Panc1 (cell line): ENCODE data around the gene TMEM201. TPM values are rescaled to one million over a fixed set of nuclear protein-coding genes. Genes with fewer than 3 reads are reported as not detected.

Experiments used
- ATAC-seq: fragments of 200-7000 bp; cut with Tn5 transposase; 2 replicates; pipeline ENCODE4 v1.9.1; 2020; ENCODE audit warnings: mild to moderate bottlenecking, moderate library complexity
- BruUV-seq: library from RNA; stranded (reverse); fragments of 400-500 nt; replicated peaks from 2 replicates; lab custom pipeline; 2021; lab: Mats Ljungman, UMichigan
- CTCF ChIA-PET: fragments of 300-600 bp; sonication (Branson Sonifier 250); formaldehyde crosslinking; loops from one replicate; lab custom pipeline; 2022; ENCODE audit warnings: antibody characterized with exemption; lab: Charles Lee
- POLR2A ChIA-PET: fragments of 300-600 bp; sonication (Branson Sonifier 250); formaldehyde crosslinking; loops from one replicate; lab custom pipeline; 2022; ENCODE audit warnings: antibody characterized with exemption; lab: Charles Lee
- DNase-seq: peaks from one replicate; pipeline ENCODE4 v3.0.0-alpha.2; 2010; ENCODE audit warnings: low read depth, low spot score
- H3K27ac ChIP-seq: 2 replicates; pipeline ENCODE4 v1.5.1; 2011; ENCODE audit warnings: mild to moderate bottlenecking, low read length, inconsistent platforms
- H3K27me3 ChIP-seq: fragments of 200-500 bp; sonication (Bioruptor generic); 2 replicates; pipeline ENCODE4 v1.6.0; 2014; ENCODE audit warnings: low read length, inconsistent platforms; ENCODE audit not compliant: control insufficient read depth, insufficient read depth
- H3K36me3 ChIP-seq: fragments of 200-500 bp; sonication (Bioruptor generic); 2 replicates; pipeline ENCODE4 v1.5.1; 2014; ENCODE audit warnings: inconsistent platforms, mild to moderate bottlenecking, low read length, moderate library complexity; ENCODE audit not compliant: control insufficient read depth, insufficient read depth
- H3K4me1 ChIP-seq: 2 replicates; pipeline ENCODE4 v1.5.1; 2011; ENCODE audit warnings: inconsistent platforms, mild to moderate bottlenecking, low read length, moderate library complexity; ENCODE audit not compliant: control insufficient read depth, insufficient read depth
- H3K4me3 ChIP-seq, 2 experiments: 2 replicates each; pipeline ENCODE4 v1.5.1; 2011 to 2012; ENCODE audit warnings: low read depth in 2 of 2, low read length in 2 of 2, mild to moderate bottlenecking in 2 of 2, inconsistent platforms in 1 of 2, moderate library complexity in 1 of 2
- H3K9me3 ChIP-seq: fragments of 200-500 bp; sonication (Bioruptor generic); 2 replicates; pipeline ENCODE4 v1.5.1; 2014; ENCODE audit warnings: low read depth, mild to moderate bottlenecking, inconsistent platforms, low read length, moderate library complexity; ENCODE audit not compliant: control insufficient read depth, insufficient read depth
- POLR2AphosphoS5 ChIP-seq: IDR thresholded peaks from 2 replicates; pipeline ENCODE4 v1.6.1; 2012; ENCODE audit warnings: mild to moderate bottlenecking, low read depth, low read length, moderate library complexity
- SIN3A ChIP-seq: IDR thresholded peaks from 2 replicates; pipeline ENCODE4 v1.6.1; 2012; ENCODE audit warnings: low read depth, mild to moderate bottlenecking, low read length, moderate library complexity, borderline replicate concordance; ENCODE audit not compliant: insufficient read depth
- TCF7L2 ChIP-seq: IDR thresholded peaks from 2 replicates; pipeline ENCODE4 v1.6.1; 2011; ENCODE audit warnings: mild to moderate bottlenecking, low read depth, low read length, inconsistent platforms
- in situ Hi-C: cut with HindIII; loops from 2 replicates; pipeline ENCODE4 v1.10.0; 2016; ENCODE audit warnings: low sequenced_read_pairs, low pct_unique_long_range_greater_than_20kb
- intact Hi-C: fragments of 100-400 bp; cut with micrococcal nuclease; formaldehyde crosslinking; loops from one replicate; pipeline ENCODE4 v1.10.0; 2022; ENCODE audit not compliant: unreplicated experiment
- total RNA-seq: library from RNA; stranded (reverse); gene quantifications from one replicate; pipeline ENCODE4 v1.2.1, GENCODE V29; 2021; ENCODE audit not compliant: unreplicated experiment
- TF ChIP-seq, protein P1 (sequence below), 2 experiments: IDR thresholded peaks; 2 replicates each; pipeline ENCODE4 v1.6.1; 2011 to 2012; ENCODE audit warnings: low read depth in 2 of 2, control low read depth in 1 of 2, low read length in 1 of 2, mild to moderate bottlenecking in 1 of 2, moderate library complexity in 1 of 2; ENCODE audit not compliant: insufficient read depth in 1 of 2
- TF ChIP-seq, protein P2 (sequence below): fragments of 450-650 bp; IDR thresholded peaks from 2 replicates; pipeline ENCODE4 v1.5.1; 2017; ENCODE audit warnings: mild to moderate bottlenecking

Gene TMEM201
- total RNA-seq, 1 experiment from 2014 or later = 26.5 TPM

DNA sequence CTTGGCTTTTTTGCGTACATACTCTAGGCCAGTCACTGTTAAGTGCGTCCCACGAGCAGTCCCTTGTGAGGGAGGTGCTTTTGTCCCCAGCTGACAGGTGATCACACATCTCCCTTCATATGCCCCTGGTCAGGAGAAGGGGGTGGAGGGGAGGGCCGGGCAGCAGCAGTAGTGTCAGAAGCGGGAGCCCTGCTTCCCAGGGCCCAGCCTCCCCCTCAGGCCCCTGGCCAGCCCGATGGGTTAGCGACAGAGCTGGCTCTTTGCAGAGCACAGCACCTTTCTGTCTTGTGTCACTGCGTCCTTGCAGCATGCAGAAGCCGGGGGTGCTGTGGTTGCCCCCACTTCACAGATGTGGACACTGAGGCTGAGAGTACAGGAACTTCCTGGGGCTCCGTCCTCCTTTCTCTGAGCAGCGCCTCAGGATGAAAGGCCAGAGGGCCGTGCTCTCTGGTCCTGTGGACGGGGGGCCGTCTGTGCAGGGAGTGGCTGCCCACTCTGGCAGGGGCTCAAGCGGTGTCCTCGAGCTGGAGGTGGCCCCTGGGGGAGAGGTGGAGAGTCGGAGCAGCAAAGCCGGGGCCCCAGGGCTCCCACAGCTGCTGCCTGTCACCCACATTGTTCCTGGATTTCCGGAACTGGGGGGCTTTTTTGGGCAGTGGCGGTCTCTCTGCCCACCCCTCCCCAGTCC, 5.9 kb downstream of the TMEM201 start:
- Histone ChIP-seq H3K4me3 (no peak overlapping the region), H3K27me3 (no peaks in the 10 kb centered on the region), H3K27ac (no peak overlapping the region), H3K4me1 (peaks cover 5% of the 10 kb centered on the region; the same call in 1 of the 2 replicates), H3K36me3 (no peaks in the 10 kb centered on the region), H3K9me3 (no peaks in the 10 kb centered on the region)
- DNase-seq (no peak), ATAC-seq (no peak)
- ChIA-PET POLR2A (interaction anchor here (0.6 kb wide), 1 partner anchor 15 kb away, joined by 3 read pairs; no protein-coding TSS in a partner anchor), CTCF (no interaction called here)
- TF ChIP-seq TCF7L2 (no peak), POLR2AphosphoS5 (no peak), SIN3A (no peak)
- no TSS peak for BruUV-seq
- in situ Hi-C loops (no loop called here), intact Hi-C loops (no loop called here)

DNA sequence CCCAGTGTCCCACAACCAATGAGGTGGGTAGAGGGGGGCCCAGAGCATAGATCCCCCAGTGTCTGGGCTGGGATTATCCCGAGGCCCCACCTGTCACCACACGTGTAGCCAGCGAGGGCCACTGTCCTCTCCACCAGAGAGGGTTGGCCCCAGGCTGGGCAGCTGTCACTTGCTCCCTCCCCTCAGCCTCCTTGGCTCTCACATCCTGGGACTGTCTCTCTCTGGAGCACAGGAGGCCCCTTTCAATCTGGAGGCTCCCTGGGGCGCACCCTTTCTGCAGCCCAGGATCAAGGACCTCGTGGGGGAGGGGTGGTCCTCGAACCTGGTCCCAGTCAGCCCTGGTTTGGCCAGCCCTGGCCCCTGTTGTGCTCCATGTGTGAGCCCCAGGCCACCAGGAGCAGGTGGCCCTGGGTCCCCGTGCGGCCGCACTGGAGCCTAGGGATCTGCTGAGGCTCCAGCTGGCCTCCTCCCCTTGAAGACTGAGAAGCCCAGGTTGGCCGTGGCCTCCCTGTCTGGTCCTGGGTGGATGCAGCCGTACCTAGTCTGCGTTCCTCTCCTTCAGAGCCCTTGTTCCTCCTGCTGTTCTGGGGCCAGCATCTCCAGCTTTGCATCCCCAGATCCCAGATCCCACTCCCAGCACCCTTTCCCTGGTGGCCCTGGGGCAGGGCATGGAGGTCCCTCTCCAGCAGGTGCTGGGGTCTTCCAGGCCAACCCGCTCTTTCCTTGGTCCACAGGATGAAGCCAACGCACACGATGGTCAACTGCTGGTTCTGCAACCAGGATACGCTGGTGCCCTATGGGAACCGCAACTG, 6.7 kb downstream of the TMEM201 start:
- TF ChIP-seq, protein P1, sequence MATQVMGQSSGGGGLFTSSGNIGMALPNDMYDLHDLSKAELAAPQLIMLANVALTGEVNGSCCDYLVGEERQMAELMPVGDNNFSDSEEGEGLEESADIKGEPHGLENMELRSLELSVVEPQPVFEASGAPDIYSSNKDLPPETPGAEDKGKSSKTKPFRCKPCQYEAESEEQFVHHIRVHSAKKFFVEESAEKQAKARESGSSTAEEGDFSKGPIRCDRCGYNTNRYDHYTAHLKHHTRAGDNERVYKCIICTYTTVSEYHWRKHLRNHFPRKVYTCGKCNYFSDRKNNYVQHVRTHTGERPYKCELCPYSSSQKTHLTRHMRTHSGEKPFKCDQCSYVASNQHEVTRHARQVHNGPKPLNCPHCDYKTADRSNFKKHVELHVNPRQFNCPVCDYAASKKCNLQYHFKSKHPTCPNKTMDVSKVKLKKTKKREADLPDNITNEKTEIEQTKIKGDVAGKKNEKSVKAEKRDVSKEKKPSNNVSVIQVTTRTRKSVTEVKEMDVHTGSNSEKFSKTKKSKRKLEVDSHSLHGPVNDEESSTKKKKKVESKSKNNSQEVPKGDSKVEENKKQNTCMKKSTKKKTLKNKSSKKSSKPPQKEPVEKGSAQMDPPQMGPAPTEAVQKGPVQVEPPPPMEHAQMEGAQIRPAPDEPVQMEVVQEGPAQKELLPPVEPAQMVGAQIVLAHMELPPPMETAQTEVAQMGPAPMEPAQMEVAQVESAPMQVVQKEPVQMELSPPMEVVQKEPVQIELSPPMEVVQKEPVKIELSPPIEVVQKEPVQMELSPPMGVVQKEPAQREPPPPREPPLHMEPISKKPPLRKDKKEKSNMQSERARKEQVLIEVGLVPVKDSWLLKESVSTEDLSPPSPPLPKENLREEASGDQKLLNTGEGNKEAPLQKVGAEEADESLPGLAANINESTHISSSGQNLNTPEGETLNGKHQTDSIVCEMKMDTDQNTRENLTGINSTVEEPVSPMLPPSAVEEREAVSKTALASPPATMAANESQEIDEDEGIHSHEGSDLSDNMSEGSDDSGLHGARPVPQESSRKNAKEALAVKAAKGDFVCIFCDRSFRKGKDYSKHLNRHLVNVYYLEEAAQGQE (IDR thresholded peaks at IDR 0.05; ENCODE audit: insufficient read depth in 1 of 2, low read depth in 2 of 2, low read length in 1 of 2) = no peak
- TF ChIP-seq, protein P2, sequence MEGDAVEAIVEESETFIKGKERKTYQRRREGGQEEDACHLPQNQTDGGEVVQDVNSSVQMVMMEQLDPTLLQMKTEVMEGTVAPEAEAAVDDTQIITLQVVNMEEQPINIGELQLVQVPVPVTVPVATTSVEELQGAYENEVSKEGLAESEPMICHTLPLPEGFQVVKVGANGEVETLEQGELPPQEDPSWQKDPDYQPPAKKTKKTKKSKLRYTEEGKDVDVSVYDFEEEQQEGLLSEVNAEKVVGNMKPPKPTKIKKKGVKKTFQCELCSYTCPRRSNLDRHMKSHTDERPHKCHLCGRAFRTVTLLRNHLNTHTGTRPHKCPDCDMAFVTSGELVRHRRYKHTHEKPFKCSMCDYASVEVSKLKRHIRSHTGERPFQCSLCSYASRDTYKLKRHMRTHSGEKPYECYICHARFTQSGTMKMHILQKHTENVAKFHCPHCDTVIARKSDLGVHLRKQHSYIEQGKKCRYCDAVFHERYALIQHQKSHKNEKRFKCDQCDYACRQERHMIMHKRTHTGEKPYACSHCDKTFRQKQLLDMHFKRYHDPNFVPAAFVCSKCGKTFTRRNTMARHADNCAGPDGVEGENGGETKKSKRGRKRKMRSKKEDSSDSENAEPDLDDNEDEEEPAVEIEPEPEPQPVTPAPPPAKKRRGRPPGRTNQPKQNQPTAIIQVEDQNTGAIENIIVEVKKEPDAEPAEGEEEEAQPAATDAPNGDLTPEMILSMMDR = no peak
- TF ChIP-seq POLR2AphosphoS5 (no peak), TCF7L2 (no peak), SIN3A (no peak)
- ChIA-PET POLR2A (interaction anchor here (0.6 kb wide), 1 partner anchor 14 kb away, joined by 3 read pairs; no protein-coding TSS in a partner anchor), CTCF (no interaction called here)
- no peaks in the 10 kb centered on the region for H3K27me3 ChIP-seq
- in situ Hi-C loops (no loop called here), intact Hi-C loops (no loop called here)
- ATAC-seq (no peak), DNase-seq (no peak)
- H3K4me3 ChIP-seq = no peak overlapping the region
- no peaks in the 10 kb centered on the region for H3K36me3 ChIP-seq
- no TSS peak for BruUV-seq
- H3K27ac ChIP-seq = no peak overlapping the region
- no peaks in the 10 kb centered on the region for H3K9me3 ChIP-seq
- H3K4me1 ChIP-seq = peaks cover 5% of the 10 kb centered on the region; the same call in 1 of the 2 replicates
